GM19023 (cell line): ENCODE data around the gene SULT6B1.
"Not testable (repeated sequence)": the region's sequence is repeated elsewhere in the genome, so short reads cannot be mapped to it uniquely, and the experiment has no call there.

Source experiments
- ATAC-seq: cut with Tn5 transposase; IDR thresholded peaks from one replicate; pipeline ENCODE4 v1.9.1; 2021; ENCODE audit warnings: mild to moderate bottlenecking, moderate library complexity; ENCODE audit not compliant: unreplicated experiment

The SULT6B1 gene, protein sequence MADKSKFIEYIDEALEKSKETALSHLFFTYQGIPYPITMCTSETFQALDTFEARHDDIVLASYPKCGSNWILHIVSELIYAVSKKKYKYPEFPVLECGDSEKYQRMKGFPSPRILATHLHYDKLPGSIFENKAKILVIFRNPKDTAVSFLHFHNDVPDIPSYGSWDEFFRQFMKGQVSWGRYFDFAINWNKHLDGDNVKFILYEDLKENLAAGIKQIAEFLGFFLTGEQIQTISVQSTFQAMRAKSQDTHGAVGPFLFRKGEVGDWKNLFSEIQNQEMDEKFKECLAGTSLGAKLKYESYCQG

DNA sequence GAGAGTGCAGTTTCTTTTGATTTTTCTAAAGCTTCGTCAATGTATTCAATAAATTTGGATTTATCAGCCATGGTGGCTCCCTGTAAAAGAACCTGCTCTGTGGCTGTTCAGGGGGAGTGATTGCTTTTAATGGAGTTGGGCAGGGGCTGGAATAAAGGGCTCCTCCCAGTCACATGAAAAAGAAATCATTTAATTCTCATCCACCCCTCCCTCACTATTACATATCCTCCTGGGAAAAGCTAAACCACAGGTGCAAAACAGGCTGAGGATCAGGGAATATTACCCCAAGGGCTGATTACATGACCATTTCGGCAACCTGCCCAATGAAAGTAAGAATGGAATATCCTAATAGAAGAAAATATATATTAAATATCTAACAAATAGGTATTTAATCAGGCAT, at the start of gene SULT6B1:
Gene SULT6B1 (minus strand): TSS at position 101 of the 400 bp plus-strand sequence. CDS start 30 bp downstream, at position 71.
- ATAC-seq, result no peak

DNA sequence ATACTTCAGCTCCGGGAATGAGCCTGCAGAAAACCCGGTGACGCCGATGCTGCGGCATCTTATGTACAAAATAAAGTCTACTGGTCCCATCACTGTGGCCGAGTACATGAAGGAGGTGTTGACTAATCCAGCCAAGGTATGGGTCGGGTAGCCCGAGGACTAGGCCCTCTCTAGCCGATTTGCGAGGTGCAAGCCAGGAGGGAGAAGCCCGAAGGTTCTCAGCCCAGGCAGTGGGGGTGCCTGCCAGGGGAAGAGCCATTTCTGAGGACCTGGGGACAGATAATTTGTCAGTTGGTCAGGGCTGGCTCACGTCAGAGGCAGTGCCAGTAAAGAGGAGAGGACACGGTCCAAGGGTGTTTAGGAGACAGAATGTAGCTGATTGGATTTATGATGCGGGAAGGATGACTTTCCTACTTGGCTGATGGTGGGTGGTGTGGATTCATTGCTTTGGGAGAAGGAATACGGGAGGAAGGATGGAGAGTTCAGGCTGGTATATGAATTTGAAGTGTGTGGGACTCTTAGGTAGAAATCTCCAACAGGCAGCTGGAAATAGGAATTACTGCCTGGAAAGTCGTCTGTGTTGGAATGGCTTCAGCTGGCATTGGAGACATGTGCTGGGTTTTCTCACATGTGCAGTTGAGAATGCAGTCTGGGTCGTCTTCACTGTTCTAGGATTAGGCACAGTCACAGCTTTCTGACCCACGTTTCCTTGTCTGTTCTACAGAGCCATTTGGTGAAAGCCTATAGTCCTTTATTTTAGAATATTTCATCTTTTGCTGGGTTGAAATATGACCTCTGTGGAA, 43.9 kb upstream of the SULT6B1 start:
- peak; percentile 8 for ATAC-seq

DNA sequence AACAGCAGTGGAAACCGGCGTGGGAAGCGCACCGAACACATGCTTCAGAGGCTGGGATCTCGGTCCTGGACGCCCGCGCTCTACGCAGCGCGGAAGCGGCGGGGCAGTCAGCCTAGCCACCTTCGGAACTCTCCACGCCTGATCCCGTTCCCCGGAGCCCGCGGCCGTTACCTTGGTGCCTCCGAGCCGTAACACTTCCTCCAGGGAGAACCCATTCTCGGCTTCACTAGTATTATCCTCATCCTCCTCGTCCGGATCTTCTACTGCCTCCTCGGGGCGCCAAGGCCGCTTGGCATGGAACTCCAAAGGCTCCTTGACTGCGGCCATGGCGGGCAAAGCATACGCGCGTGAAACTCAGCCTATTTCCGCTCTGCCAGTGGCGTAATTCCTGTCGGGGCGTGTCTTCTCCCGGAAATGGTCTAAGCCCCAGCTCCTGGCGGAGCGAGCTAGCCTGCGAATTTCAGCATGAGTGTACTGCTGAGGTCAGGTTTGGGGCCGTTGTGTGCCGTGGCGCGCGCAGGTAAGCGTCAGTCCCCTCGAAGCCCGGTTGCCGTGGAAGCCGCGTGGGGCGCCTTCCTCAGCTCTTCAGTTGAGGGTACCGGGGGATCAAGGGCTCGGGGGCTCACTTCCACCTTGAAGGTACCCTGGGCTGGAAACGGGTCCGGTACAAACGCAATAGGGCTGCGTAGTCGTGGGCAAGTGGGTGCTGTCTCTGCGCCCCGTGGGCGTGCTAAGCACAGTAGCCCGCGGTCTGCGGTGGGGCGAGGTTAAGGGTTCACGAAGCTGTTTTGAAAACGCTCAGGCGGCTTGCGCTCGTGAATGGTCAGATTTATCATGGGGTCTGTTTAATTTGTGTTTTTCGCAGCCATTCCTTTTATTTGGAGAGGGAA, 43.0 kb upstream of the SULT6B1 start, which contains the start of the genes CEBPZ and NDUFAF7:
Gene CEBPZ (minus strand): TSS at position 356 of the 890 bp plus-strand sequence. CDS start 29 bp downstream, at position 327.
Gene NDUFAF7 (plus strand): TSS at position 418 of the 890 bp plus-strand sequence. CDS start 48 bp downstream, at position 466.
- ATAC-seq, result peak; percentile 96

DNA sequence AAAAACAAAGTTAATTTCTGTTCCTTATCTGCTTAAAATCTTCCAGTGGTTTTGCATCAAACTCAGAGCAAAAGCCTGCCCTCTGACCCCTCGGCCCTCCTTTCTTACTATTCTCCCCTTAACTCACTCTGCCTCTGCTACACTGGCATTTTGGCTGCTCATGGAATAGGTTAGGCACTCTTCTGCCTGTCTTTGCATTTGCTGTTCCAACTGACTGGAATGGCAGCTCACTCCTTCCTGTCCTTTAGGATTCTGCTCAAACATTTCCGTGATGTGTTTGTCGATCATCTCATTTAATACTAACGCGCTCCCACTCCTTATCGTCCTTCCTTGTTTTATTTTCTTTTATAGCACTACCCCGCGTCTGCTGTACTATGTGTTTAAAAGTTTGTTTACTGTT, 42.1 kb upstream of the SULT6B1 start:
- ATAC-seq, result no peak

DNA sequence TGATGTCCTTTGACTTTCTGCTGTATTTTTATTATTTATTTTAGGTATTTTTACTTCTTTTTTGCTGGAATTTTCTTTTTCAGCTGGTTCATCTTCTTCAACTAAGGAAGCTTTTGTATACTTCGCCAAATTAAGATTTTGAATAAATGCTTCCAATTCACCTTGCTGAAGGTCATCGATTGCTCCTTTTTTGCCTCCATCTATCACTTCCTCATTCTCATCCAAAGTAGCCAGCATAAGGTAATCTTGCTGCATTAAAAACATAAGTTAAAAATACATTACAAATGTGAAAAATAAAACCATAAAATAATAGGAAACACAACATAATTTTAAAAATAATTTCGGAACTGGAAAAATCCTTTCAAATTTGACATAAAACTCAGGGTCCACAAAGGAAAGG, 40.3 kb upstream of the SULT6B1 start:
- no peak for ATAC-seq

DNA sequence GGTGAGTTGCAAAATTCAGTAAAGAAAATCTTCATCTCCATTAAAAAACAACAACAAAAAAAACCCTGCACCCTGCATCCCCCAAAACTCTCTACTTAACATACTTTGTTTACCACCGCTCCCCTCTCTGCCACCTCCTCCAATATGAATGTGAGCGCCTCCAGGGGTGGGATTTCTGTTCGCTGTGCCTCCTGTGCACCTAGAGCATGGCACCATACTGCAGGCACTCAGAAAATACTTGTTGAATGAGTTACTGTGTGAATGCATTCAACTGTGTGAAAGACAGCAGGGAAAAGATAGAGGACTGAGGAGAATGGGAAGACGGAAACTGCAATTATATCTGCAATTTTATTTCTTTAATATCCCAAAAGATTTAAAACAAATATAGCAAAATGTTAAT, 38.4 kb upstream of the SULT6B1 start:
- no peak for ATAC-seq

DNA sequence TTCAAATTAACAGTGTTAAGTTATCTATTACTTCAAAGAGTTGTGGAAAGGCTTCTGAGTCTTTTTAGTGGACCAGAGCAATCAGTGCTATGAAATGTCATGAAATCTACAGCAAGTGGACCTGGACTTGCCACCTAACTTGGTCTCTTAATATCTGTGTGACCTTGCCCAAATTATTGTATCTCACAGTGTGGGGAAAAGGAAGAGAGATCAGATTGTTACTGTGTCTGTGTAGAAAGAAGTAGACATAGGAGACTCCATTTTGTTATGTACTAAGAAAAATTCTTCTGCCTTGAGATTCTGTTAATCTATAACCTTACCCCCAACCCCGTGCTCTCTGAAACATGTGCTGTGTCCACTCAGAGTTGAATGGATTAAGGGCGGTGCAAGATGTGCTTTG, 36.7 kb upstream of the SULT6B1 start:
- not testable (repeated sequence) for ATAC-seq

DNA sequence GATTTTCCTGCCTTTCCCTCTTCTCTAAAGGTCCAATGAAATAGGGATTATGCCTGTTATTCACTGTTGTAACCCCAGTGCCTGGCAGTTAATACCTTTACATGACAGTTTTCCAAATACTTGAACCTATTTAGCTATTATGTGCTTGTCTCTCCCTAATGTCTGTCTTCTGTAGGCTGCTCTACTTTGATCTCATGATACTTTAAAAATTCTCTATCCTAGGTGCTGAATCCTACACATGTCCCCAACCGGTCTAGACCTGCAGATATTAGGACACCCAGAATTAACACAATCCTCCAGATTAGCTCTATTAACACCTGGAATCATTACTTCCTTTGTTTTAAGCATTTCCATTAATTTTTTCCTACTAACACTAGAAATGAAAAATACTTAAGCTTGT, 35.6 kb upstream of the SULT6B1 start:
- ATAC-seq, result no peak

DNA sequence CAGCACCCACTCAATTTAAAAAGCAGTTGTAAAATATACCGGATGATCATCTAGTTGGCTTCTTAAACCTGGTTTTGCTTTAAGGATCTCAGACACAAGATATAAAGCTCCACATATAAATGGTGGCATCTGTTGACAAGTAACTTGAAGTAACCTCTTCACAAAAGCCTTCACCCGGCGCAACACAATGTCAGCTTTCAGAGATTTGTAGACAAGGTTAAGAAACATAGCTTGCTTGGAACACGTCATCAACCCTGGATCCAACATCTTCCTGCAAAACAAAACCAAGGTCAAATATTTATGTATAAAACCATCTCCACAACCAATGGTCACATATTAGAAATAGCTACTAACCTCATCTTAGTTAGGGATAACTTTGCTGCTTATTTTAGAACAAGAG, 34.7 kb upstream of the SULT6B1 start:
- ATAC-seq, result no peak

DNA sequence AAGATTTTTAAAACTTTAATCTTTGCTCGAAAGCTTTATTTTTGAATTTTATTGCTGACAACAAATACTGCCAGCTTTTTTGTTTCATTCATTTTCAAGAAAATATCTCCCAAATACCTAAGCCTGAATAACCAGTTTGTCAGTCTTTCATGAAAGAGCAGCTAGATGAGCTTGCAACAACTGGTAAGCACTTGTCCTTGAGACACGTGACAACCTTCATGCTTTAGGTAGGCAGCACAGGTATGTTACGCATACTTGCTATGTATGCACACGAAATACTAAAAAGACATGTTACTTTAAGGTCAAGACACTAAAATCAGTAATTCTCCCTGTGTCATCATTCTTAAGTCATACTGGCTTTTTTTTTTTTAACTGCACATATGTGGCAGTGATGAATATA, 30.6 kb upstream of the SULT6B1 start:
- ATAC-seq, result no peak

DNA sequence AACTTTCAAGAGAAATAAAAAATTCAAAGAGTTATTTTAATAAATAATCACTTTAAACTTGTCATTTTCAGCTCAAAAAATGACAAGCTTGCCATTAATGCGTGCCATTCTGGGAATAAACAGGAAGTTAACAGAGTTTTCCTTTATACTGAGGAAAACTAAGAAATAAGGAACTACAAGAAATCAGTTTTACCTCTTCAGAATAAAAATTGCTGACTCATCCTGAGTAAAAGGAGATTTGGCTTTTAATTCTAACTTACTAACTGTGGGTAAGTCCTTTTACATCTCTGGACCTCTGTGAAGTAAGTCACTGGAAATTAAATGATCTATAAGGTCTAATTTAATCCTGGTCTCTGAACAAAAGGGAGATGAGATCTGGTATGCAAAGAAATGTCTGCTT, 26.8 kb upstream of the SULT6B1 start:
- no peak for ATAC-seq

DNA sequence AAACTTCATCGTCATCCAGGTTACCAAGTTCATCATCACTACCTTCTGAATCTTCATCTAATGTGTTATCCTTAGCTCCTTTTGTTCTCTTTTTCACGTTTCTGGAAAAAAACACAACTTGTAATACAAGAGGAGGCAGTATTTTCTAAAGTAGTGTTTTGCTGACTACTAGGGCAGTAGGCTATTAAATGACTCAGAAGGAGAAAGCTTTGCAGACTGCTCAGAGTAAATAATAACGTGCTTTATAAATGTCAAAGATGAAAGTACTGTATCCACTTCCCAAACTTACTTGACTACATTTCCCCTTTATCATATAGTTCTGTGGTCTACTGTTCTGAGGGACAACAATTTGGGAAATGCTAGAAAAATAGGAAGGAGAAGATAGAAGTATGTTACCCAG, 23.5 kb upstream of the SULT6B1 start:
- ATAC-seq, result no peak

DNA sequence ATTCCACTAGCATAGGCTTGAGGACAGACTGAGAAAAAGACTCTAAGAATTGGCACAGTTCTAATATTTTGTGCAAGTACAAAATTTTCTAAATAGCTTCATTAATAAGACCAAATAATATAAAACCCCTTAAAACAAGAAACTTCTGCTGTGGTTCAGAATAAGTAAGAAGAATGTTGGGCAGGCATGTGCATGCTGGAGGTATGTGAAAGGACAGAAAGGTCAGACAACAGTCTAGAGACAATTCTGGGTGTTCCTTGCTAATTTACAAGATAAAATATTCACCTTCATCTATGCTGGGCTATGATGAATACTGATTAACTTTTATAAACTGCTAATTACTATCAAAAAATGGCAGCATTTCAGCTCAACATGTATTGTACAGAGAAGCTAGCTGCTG, 22.7 kb upstream of the SULT6B1 start:
- ATAC-seq, result no peak

DNA sequence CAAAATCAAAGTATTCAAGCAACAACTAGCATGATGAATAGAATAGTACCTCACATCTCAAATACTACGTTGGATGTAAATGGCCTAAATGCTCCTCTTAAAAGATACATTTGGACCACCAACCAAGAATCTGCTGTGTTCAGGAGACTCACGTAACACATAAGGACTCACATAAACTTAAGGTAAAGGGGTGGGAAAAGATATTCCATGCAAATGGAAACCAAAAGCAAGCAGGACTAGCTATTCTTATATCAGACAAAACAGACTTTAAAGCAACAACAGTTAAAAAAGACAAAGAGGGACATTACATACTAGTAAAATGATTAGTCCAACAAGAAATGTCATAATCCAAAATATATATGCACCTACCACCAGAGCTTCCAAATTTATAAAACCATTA, 18.3 kb upstream of the SULT6B1 start:
- ATAC-seq, result not testable (repeated sequence)

DNA sequence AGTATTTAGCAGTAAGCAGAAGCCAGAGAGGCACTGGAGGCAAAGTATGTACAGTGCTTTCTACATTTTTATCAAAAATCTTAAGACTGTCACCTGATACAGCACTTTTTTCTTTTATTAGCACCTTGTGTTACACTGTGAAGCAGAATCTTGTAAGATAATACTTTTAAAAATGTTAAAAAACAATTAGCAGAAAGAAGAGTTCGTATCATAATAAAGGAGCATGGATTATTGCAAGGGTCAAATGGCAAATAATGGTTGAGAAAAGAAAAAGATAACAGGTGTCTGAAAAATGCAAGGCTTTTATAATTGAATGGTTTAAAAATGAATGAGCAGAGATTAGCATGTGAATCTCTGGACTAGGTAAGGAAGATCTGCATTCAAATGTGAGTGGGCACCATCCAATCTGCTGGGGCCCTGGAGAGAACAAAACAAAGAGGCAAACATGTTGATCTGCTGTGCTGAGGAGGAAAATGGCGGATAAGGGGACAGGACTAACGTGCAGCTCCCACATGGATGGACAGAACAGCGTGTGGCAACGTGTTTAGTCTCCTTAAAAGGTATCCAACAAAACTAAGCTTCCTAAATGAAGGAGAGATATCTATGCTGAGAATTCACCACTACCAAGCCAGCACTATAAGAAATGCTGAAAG, 17.3 kb upstream of the SULT6B1 start:
- ATAC-seq, result no peak

DNA sequence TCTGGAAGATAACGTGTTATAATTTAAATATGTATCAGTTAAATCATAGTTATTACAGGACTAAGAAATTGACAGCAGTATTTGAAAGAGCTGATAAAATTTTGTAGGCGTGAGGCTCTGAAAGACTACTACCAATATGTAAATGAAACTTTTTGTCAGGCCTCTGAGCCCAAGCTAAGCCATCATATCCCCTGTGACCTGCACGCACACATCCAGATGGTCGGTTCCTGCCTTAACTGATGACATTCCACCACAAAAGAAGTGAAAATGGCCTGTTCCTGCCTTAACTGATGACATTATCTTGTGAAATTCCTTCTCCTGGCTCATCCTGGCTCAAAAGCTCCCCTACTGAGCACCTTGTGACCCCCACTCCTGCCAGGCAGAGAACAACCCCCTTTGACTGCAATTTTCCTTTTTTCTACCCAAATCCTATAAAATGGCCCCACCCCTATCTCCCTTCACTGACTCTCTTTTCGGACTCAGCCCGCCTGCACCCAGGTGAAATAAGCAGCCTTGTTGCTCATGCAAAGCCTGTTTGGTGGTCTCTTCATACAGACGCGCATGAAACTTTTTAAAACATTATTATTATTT, 16.7 kb upstream of the SULT6B1 start:
- ATAC-seq, result not testable (repeated sequence)

DNA sequence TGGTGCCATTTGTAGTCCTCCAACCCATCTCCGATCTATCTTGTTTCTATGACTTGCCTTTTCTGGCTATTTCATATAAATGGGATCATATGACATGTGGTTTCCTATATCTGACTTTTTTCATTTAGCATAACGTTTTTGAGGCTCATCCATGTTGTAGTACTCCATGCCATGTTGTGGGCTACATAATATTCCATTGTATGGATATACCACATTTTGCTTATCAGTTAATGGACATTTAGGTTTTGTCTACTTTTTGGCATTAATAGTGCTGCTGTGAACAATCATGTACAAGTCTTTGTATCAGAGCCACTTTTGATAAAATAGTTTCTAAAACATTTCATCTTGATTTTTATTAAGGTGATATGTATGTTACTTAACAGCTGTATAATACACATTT, 15.2 kb upstream of the SULT6B1 start:
- no peak for ATAC-seq

DNA sequence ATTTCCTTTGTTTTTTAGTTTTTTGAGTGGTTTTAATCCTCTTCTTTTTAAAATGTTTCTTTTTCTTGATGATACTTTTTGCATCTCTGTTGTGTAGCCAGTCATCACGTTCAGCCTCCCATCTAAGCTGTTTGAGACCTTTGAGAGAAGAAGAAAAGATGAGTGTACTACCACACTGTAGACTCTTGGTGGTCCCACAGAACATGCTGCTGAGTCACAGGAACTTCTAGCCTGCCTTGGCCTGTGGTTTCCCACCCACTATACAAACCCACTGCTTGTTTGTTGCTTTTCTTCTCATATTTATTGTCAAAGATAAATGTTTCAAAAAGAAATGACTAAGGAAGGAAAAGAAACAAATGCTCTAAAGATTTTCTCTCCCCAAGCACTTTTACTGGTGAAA, 13.3 kb upstream of the SULT6B1 start:
- no peak for ATAC-seq

DNA sequence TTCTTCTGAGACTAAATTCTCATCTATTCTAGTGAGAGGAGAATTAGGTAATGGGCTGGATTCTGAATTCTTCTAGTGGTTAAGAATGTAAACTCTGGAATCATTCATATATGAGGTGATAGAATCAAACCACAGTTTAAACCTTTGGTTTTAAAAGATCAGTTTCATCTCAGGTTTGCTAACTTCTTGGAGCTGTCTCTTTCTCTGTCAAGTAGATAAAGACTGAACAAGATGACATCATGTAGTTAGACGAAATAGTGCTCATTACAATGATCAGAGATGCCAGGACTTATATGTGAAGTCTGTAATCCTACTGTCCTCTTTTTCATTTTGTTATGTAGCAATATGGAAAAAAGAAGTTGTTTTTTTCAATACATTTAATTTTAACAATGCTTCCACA, 12.7 kb upstream of the SULT6B1 start:
- no peak for ATAC-seq

DNA sequence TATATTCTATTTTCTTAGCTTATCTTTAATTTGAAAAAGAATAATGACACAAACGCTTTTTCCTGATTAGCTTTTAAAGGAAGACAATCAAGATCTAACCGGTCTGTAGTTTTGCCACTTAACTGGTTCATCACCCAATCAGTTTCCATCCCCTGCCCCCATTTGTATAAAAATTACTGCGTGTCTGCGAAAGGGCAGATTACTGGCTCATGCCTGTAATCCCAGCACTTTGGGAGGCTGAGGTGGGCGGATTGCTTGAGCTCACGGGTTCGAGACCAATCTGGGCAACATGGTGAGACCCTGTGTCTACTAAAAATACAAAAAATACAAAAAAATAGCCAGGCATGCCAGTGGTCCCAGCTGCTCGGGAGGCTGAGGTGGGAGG, 10.2 kb upstream of the SULT6B1 start:
- no peak for ATAC-seq
